A549 (cell line): ENCODE measurements around the gene OPCML. TPM values are rescaled to one million over a fixed set of nuclear protein-coding genes. Genes with fewer than 3 reads are reported as not detected.

Experiments
- ATAC-seq, 2 experiments: fragments of 200-7000 bp in 1 of 2; fragments of >200 bp in 1 of 2; cut with Nextera tagmentation in 1 of 2; cut with Tn5 transposase in 1 of 2; 3 replicates each; pipeline versions ENCODE4 v1.8.0 to v1.9.1; 2018 to 2020; ENCODE audit warnings: mild to moderate bottlenecking in 1 of 2, moderate library complexity in 1 of 2
- CTCF ChIA-PET: fragments of 300-600 bp; sonication (Branson Sonifier 250); formaldehyde crosslinking; extraction: SDS; loops from one replicate; lab custom pipeline; 2021; ENCODE audit warnings: antibody characterized with exemption, inconsistent platforms; lab: Yijun Ruan, JAX
- POLR2A ChIA-PET: fragments of 350-600 bp; formaldehyde crosslinking; extraction: SDS; loops from one replicate; lab custom pipeline; 2021; ENCODE audit warnings: antibody characterized with exemption, inconsistent platforms; lab: Yijun Ruan, JAX
- DNase-seq, 2 experiments: peaks; one replicate each; pipeline versions ENCODE4 v3.0.0 to v3.0.0-alpha.2; 2011 to 2016; ENCODE audit warnings: low read depth in 1 of 2, low spot score in 1 of 2
- FAIRE-seq: peaks from 2 replicates; lab custom pipeline; 2011; peaks lifted over from hg19 to GRCh38; lab: Jason Lieb, UNC
- H3K27ac ChIP-seq, 2 experiments: fragments of >200 bp; sonication (Bioruptor Twin); formaldehyde crosslinking; 3 replicates each; pipeline ENCODE4 v1.5.1; 2016 to 2017
- H3K4me1 ChIP-seq: fragments of >200 bp; sonication (Bioruptor Twin); formaldehyde crosslinking; 3 replicates; pipeline ENCODE4 v1.6.1; 2016
- H3K4me2 ChIP-seq: fragments of >200 bp; sonication (Bioruptor Twin); formaldehyde crosslinking; 3 replicates; pipeline ENCODE4 v1.6.1; 2016
- H3K4me3 ChIP-seq: fragments of >200 bp; sonication (Bioruptor Twin); formaldehyde crosslinking; 3 replicates; pipeline ENCODE4 v1.5.1; 2016
- H3K9me3 ChIP-seq: fragments of >200 bp; sonication (Bioruptor Twin); formaldehyde crosslinking; 3 replicates; pipeline ENCODE4 v1.6.1; 2016
- EHF ChIP-seq: fragments of 250-450 bp; sonication (Bioruptor Pico); IDR thresholded peaks from 2 replicates; pipeline ENCODE4 v1.5.0; 2020; ENCODE audit warnings: mild to moderate bottlenecking
- HOXB13 ChIP-seq: fragments of 250-450 bp; sonication (Bioruptor Pico); IDR thresholded peaks from 2 replicates; pipeline ENCODE4 v1.5.0; 2020; ENCODE audit warnings: low read depth, mild to moderate bottlenecking, moderate library complexity
- HOXB5 ChIP-seq: fragments of 250-450 bp; sonication (Bioruptor Pico); IDR thresholded peaks from 2 replicates; pipeline ENCODE4 v1.5.0; 2020; ENCODE audit warnings: mild to moderate bottlenecking, moderate library complexity
- JUNB ChIP-seq: fragments of >200 bp; sonication (Bioruptor Twin); formaldehyde crosslinking; IDR thresholded peaks from 2 replicates; pipeline ENCODE4 v1.6.1; 2016
- NR3C1 ChIP-seq: fragments of >200 bp; sonication (Bioruptor Twin); formaldehyde crosslinking; IDR thresholded peaks from 3 replicates; pipeline ENCODE4 v1.6.1; 2017
- RCOR1 ChIP-seq: fragments of 150-350 bp; IDR thresholded peaks from 2 replicates; pipeline ENCODE4 v1.6.1; 2014; ENCODE audit warnings: antibody characterized with exemption, low read length, low read depth
- SREBF2 ChIP-seq: fragments of 450-650 bp; IDR thresholded peaks from 2 replicates; pipeline ENCODE4 v1.6.1; 2014; ENCODE audit warnings: mild to moderate bottlenecking, moderate library complexity
- TP53 ChIP-seq: fragments of 250-450 bp; sonication (Bioruptor Pico); IDR thresholded peaks from 2 replicates; pipeline ENCODE4 v1.5.0; 2021; ENCODE audit warnings: mild to moderate bottlenecking, moderate library complexity
- ZSCAN20 ChIP-seq: fragments of 250-450 bp; sonication (Bioruptor Pico); IDR thresholded peaks from 2 replicates; pipeline ENCODE4 v1.8.0; 2022; ENCODE audit warnings: mild to moderate bottlenecking, moderate library complexity
- WGBS: methylation state at CpG from one replicate; pipeline ENCODE4 v1.1.6; 2017; ENCODE audit errors: missing lambda C conversion rate; 5-methylcytosine and 5-hydroxymethylcytosine counted together
- polyA plus RNA-seq, 4 experiments: library from polyadenylated mRNA; depleted of rRNA in 3 of 4; stranded (reverse); fragments of >200 nt; fragmentation: RNase III in 1 of 4; extraction: RNeasy Plus Mini Kit Qiagen cat#74134 plus additional on column Dnase treatment in 1 of 4; gene quantifications; 2 replicates in 3 of 4; 3 replicates in 1 of 4; pipeline ENCODE4 v1.2.3, GENCODE V29; 2011 to 2017
- TF ChIP-seq, protein P1 (sequence below): fragments of >200 bp; sonication (Bioruptor Twin); formaldehyde crosslinking; IDR thresholded peaks from 3 replicates; pipeline ENCODE4 v1.5.1; 2016
- TF ChIP-seq, protein P2 (sequence below): fragments of 250-450 bp; sonication (Bioruptor Pico); IDR thresholded peaks from 2 replicates; pipeline ENCODE4 v1.5.0; 2020; ENCODE audit warnings: low read depth, mild to moderate bottlenecking, moderate library complexity
- TF ChIP-seq, protein P3 (sequence below): fragments of 450-650 bp; IDR thresholded peaks from 2 replicates; pipeline ENCODE4 v1.6.1; 2014; ENCODE audit warnings: antibody characterized with exemption
- TF ChIP-seq, protein P4 (sequence below): fragments of 200-600 bp; sonication (generic); IDR thresholded peaks from 2 replicates; pipeline ENCODE4 v1.6.1; 2016; ENCODE audit warnings: antibody characterized with exemption, mild to moderate bottlenecking, moderate library complexity

Gene OPCML
- polyA plus RNA-seq, 2 of the 4 experiments (the other 2 are of a cell fraction), result not detected

- TF ChIP-seq, protein P1, sequence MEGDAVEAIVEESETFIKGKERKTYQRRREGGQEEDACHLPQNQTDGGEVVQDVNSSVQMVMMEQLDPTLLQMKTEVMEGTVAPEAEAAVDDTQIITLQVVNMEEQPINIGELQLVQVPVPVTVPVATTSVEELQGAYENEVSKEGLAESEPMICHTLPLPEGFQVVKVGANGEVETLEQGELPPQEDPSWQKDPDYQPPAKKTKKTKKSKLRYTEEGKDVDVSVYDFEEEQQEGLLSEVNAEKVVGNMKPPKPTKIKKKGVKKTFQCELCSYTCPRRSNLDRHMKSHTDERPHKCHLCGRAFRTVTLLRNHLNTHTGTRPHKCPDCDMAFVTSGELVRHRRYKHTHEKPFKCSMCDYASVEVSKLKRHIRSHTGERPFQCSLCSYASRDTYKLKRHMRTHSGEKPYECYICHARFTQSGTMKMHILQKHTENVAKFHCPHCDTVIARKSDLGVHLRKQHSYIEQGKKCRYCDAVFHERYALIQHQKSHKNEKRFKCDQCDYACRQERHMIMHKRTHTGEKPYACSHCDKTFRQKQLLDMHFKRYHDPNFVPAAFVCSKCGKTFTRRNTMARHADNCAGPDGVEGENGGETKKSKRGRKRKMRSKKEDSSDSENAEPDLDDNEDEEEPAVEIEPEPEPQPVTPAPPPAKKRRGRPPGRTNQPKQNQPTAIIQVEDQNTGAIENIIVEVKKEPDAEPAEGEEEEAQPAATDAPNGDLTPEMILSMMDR, result no peak
- TF ChIP-seq ZSCAN20 (CRISPR knock-in tag) (no peak), EHF (no peak), NR3C1 (no peak)
- TF ChIP-seq, protein P2, sequence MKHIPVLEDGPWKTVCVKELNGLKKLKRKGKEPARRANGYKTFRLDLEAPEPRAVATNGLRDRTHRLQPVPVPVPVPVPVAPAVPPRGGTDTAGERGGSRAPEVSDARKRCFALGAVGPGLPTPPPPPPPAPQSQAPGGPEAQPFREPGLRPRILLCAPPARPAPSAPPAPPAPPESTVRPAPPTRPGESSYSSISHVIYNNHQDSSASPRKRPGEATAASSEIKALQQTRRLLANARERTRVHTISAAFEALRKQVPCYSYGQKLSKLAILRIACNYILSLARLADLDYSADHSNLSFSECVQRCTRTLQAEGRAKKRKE (CRISPR knock-in tag), result no peak
- TF ChIP-seq, protein P3, sequence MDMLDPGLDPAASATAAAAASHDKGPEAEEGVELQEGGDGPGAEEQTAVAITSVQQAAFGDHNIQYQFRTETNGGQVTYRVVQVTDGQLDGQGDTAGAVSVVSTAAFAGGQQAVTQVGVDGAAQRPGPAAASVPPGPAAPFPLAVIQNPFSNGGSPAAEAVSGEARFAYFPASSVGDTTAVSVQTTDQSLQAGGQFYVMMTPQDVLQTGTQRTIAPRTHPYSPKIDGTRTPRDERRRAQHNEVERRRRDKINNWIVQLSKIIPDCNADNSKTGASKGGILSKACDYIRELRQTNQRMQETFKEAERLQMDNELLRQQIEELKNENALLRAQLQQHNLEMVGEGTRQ, result no peak
Measured at GRCh38 chr11:132777067-132777975, 755.0 kb downstream of the OPCML start (continued).

- Histone ChIP-seq H3K27ac (no peak overlapping the region), H3K4me3 (no peak overlapping the region), H3K4me1 (no peaks in the 10 kb centered on the region), H3K4me2 (no peak overlapping the region), H3K9me3 (no peaks in the 10 kb centered on the region)
- CTCF ChIA-PET, result interaction anchor here (1.2 kb wide), 1 partner anchor 165 kb away, joined by 4 read pairs; no protein-coding TSS in a partner anchor
- ATAC-seq (no peak), FAIRE-seq (no peak), DNase-seq (no peak)
- POLR2A ChIA-PET, result no interaction called here
- WGBS, result 0% methylated on average over 2 of the region's 2 CpGs
- no peak for TF ChIP-seq NR3C1
Measured at GRCh38 chr11:132773751-132774150, 758.5 kb downstream of the OPCML start.

DNA sequence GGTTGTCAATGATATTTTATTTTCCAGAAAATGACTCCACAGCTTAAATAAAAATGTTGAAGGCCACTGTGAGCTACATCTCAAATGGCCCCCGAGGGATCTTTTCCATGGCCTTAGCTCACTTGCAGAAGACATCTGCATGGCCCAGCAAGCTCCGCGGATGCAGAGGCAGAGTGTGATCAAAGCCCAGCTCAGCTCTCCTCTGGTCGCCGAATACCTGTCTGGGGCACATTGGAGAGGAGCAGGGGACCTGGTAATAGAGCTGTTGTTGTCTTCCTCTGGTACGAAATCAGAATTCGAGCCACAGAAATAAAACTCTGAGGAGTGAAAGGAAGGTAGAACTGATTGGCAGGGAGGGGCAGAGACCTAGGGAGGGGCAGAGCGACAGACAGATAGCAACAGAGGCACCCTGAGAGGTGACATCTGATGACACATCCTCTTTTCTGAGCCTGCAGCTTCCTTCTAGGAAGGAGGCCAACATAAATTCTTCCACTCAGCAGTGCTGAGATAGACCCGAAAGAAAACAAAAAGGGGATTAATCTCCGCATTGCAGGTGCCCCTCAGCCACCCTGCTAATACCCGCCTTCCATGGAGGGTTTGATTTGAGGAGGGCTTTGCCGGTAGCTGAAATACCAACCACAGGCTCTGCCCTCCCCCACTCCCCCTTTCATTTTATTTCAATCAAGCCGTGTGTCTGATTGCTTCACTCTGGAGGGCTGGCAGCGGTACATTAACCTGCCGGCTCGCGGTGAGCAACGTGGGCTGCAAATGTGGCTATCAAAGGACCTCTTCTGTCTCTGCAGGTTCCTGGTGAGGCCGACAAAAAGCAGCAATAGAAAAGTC lies 759.4 kb downstream of the OPCML start:
- no peaks in the 10 kb centered on the region for H3K4me1 ChIP-seq
- no peak overlapping the region for H3K4me2 ChIP-seq
- CTCF ChIA-PET, result interaction anchor here (1.2 kb wide), 1 partner anchor 166 kb away, joined by 4 read pairs; no protein-coding TSS in a partner anchor
- POLR2A ChIA-PET, result no interaction called here
- 23% methylated on average over 12 of the region's 19 CpGs for WGBS
- no peak for FAIRE-seq
- no peaks in the 10 kb centered on the region for H3K9me3 ChIP-seq
- no peak for ATAC-seq
- no peak for DNase-seq
- TF ChIP-seq RCOR1, result no peak
- TF ChIP-seq JUNB, result no peak
- no peak for TF ChIP-seq HOXB5
- TF ChIP-seq SREBF2, result no peak
- no peak for TF ChIP-seq TP53 (CRISPR knock-in tag)
- TF ChIP-seq, protein P4, sequence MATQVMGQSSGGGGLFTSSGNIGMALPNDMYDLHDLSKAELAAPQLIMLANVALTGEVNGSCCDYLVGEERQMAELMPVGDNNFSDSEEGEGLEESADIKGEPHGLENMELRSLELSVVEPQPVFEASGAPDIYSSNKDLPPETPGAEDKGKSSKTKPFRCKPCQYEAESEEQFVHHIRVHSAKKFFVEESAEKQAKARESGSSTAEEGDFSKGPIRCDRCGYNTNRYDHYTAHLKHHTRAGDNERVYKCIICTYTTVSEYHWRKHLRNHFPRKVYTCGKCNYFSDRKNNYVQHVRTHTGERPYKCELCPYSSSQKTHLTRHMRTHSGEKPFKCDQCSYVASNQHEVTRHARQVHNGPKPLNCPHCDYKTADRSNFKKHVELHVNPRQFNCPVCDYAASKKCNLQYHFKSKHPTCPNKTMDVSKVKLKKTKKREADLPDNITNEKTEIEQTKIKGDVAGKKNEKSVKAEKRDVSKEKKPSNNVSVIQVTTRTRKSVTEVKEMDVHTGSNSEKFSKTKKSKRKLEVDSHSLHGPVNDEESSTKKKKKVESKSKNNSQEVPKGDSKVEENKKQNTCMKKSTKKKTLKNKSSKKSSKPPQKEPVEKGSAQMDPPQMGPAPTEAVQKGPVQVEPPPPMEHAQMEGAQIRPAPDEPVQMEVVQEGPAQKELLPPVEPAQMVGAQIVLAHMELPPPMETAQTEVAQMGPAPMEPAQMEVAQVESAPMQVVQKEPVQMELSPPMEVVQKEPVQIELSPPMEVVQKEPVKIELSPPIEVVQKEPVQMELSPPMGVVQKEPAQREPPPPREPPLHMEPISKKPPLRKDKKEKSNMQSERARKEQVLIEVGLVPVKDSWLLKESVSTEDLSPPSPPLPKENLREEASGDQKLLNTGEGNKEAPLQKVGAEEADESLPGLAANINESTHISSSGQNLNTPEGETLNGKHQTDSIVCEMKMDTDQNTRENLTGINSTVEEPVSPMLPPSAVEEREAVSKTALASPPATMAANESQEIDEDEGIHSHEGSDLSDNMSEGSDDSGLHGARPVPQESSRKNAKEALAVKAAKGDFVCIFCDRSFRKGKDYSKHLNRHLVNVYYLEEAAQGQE, result no peak
- no peak for TF ChIP-seq HOXB13 (CRISPR knock-in tag)
- H3K27ac ChIP-seq, result no peak overlapping the region
- no peak overlapping the region for H3K4me3 ChIP-seq
